ENCODE data around the gene ATP1B3. TPM values are rescaled to one million over a fixed set of nuclear protein-coding genes. Genes with fewer than 3 reads are reported as not detected.

ATP1B3 gene
- total RNA-seq, 1 experiment from 2014 or later, result 155 TPM

DNA sequence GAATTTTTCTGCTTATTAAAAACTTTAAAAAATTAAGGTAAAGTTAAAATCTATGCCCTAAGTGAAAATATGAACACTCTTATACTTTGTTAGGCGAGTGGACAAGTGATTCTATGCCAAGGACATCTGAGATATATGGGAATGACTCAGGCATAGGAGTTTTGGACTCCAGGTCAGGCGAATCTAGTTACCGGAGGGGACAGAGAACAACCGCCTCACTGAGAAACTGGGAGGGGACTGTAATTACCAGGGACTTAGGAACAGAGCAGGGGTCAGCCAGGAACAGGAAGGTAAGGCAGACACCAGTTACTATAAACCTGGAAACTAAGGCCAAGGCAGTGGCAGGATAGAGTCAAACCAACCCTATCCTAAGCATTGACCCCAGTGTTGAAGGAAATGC, 16.8 kb upstream of the ATP1B3 start:
- no peaks in the 10 kb centered on the region for H3K36me3 ChIP-seq (ENCODE audit: control insufficient read depth, insufficient read depth, low read length)
- Mint-ChIP-seq H3K36me3 (ENCODE audit: insufficient read depth, unreplicated experiment) (no peaks in the 10 kb centered on the region), H3K4me1 (ENCODE audit: low read depth, unreplicated experiment) (no peaks in the 10 kb centered on the region), H3K27ac (ENCODE audit: unreplicated experiment) (no peak overlapping the region), H3K27me3 (ENCODE audit: insufficient read depth, unreplicated experiment) (no peaks in the 10 kb centered on the region), H3K4me3 (ENCODE audit: unreplicated experiment) (no peak overlapping the region), H3K9me3 (ENCODE audit: unreplicated experiment) (no peaks in the 10 kb centered on the region)
- no peak overlapping the region for H3K4me3 ChIP-seq (ENCODE audit: low read depth, low read length)
- H3K9me3 ChIP-seq, result no peaks in the 10 kb centered on the region
- no peaks in the 10 kb centered on the region for H3K27me3 ChIP-seq (replicated peaks; ENCODE audit: control insufficient read depth, insufficient read depth, low read length)
- TF ChIP-seq, protein P1, sequence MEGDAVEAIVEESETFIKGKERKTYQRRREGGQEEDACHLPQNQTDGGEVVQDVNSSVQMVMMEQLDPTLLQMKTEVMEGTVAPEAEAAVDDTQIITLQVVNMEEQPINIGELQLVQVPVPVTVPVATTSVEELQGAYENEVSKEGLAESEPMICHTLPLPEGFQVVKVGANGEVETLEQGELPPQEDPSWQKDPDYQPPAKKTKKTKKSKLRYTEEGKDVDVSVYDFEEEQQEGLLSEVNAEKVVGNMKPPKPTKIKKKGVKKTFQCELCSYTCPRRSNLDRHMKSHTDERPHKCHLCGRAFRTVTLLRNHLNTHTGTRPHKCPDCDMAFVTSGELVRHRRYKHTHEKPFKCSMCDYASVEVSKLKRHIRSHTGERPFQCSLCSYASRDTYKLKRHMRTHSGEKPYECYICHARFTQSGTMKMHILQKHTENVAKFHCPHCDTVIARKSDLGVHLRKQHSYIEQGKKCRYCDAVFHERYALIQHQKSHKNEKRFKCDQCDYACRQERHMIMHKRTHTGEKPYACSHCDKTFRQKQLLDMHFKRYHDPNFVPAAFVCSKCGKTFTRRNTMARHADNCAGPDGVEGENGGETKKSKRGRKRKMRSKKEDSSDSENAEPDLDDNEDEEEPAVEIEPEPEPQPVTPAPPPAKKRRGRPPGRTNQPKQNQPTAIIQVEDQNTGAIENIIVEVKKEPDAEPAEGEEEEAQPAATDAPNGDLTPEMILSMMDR (IDR thresholded peaks at IDR 0.05; ENCODE audit: insufficient read depth in 1 of 2, low read depth in 1 of 2, low read length in 1 of 2, severe bottlenecking in 1 of 2, unreplicated experiment in 1 of 2), result no peak
- ChIA-PET POLR2A (no interaction called here), CTCF (no interaction called here)
- intact Hi-C loops (cut with micrococcal nuclease; ENCODE audit: unreplicated experiment), result no loop called here
- no TSS peak for BruUV-seq (replicated peaks)
- DNase-seq, result no peak
- no peaks in the 10 kb centered on the region for H3K4me1 ChIP-seq

DNA sequence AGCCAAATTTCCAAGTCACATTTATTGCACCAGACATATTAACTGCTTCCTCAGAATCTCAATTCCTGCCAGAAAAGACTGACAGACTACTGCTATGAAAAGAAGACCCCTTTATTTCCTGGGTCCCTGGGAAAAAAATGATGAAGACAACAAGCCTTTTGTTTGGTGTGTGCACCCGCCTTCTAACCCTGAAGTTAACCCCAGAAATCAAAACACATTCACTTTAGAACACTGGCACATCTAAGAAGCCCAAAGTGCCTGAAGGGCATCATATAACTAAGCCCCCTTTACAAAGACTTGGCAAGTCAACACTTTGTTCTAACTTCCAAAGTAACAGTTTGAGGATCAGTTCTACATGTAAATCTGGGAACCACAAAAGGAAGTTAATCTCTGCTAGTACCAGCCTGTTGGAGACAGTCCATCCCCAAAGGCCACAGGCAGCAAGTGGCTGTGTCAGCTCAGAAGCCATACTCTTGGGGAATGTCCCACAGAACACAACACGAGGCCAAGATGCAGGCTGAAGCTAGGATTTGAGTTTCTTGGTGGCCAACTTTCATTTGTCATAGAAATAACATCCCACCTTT, 16.3 kb upstream of the ATP1B3 start:
- CTCF ChIA-PET, result no interaction called here

GRCh38 chr3:141860766-141861513, 15.5 kb upstream of the ATP1B3 start:
- no peaks in the 10 kb centered on the region for H3K9me3 ChIP-seq
- BruUV-seq (replicated peaks), result no TSS peak
- H3K27ac Mint-ChIP-seq (ENCODE audit: unreplicated experiment), result no peak overlapping the region
- H3K4me1 ChIP-seq, result no peaks in the 10 kb centered on the region
- no peak for DNase-seq
- H3K36me3 ChIP-seq (ENCODE audit: control insufficient read depth, insufficient read depth, low read length), result no peaks in the 10 kb centered on the region
- H3K4me3 ChIP-seq (ENCODE audit: low read depth, low read length), result no peak overlapping the region
- H3K4me3 Mint-ChIP-seq (ENCODE audit: unreplicated experiment), result no peak overlapping the region
- intact Hi-C loops (cut with micrococcal nuclease; ENCODE audit: unreplicated experiment), result no loop called here
- POLR2A ChIA-PET, result interaction anchor here (0.5 kb wide), 1 partner anchor 9 kb away, joined by 5 read pairs; no protein-coding TSS in a partner anchor
- no peaks in the 10 kb centered on the region for H3K4me1 Mint-ChIP-seq (ENCODE audit: low read depth, unreplicated experiment)
- no peaks in the 10 kb centered on the region for H3K9me3 Mint-ChIP-seq (ENCODE audit: unreplicated experiment)
- no peaks in the 10 kb centered on the region for H3K27me3 ChIP-seq (replicated peaks; ENCODE audit: control insufficient read depth, insufficient read depth, low read length)
- H3K36me3 Mint-ChIP-seq (ENCODE audit: insufficient read depth, unreplicated experiment), result no peaks in the 10 kb centered on the region
- CTCF ChIA-PET, result no interaction called here
- TF ChIP-seq, protein P1 (IDR thresholded peaks at IDR 0.05; ENCODE audit: insufficient read depth in 1 of 2, low read depth in 1 of 2, low read length in 1 of 2, severe bottlenecking in 1 of 2, unreplicated experiment in 1 of 2), result no peak
- no peaks in the 10 kb centered on the region for H3K27me3 Mint-ChIP-seq (ENCODE audit: insufficient read depth, unreplicated experiment)

More for the DNA sequence above, 16.3 kb upstream of the ATP1B3 start:
- no peaks in the 10 kb centered on the region for H3K4me1 Mint-ChIP-seq (ENCODE audit: low read depth, unreplicated experiment)
- H3K9me3 ChIP-seq, result no peaks in the 10 kb centered on the region
- H3K27ac Mint-ChIP-seq (ENCODE audit: unreplicated experiment), result no peak overlapping the region
- no peak for DNase-seq
- POLR2A ChIA-PET, result no interaction called here
- no peaks in the 10 kb centered on the region for H3K27me3 Mint-ChIP-seq (ENCODE audit: insufficient read depth, unreplicated experiment)
- no peak overlapping the region for H3K4me3 Mint-ChIP-seq (ENCODE audit: unreplicated experiment)
- no peaks in the 10 kb centered on the region for H3K36me3 ChIP-seq (ENCODE audit: control insufficient read depth, insufficient read depth, low read length)
- intact Hi-C loops (cut with micrococcal nuclease; ENCODE audit: unreplicated experiment), result no loop called here
- no peaks in the 10 kb centered on the region for H3K36me3 Mint-ChIP-seq (ENCODE audit: insufficient read depth, unreplicated experiment)
- H3K4me3 ChIP-seq (ENCODE audit: low read depth, low read length), result no peak overlapping the region
- no peaks in the 10 kb centered on the region for H3K4me1 ChIP-seq
- BruUV-seq (replicated peaks), result no TSS peak
- TF ChIP-seq, protein P1 (IDR thresholded peaks at IDR 0.05; ENCODE audit: insufficient read depth in 1 of 2, low read depth in 1 of 2, low read length in 1 of 2, severe bottlenecking in 1 of 2, unreplicated experiment in 1 of 2), result no peak
- H3K9me3 Mint-ChIP-seq (ENCODE audit: unreplicated experiment), result no peaks in the 10 kb centered on the region
- H3K27me3 ChIP-seq (replicated peaks; ENCODE audit: control insufficient read depth, insufficient read depth, low read length), result no peaks in the 10 kb centered on the region

Data from Caco-2 (cell line).